Measurements from ENCODE around the gene USP17L13. TPM values are rescaled to one million over a fixed set of nuclear protein-coding genes. Genes with fewer than 3 reads are reported as not detected.
"Not testable (repeated sequence)": the region's sequence is repeated elsewhere in the genome, so short reads cannot be mapped to it uniquely, and the experiment has no call there.

Gene USP17L13
- polyA plus RNA-seq, 3 donors = not detected

DNA sequence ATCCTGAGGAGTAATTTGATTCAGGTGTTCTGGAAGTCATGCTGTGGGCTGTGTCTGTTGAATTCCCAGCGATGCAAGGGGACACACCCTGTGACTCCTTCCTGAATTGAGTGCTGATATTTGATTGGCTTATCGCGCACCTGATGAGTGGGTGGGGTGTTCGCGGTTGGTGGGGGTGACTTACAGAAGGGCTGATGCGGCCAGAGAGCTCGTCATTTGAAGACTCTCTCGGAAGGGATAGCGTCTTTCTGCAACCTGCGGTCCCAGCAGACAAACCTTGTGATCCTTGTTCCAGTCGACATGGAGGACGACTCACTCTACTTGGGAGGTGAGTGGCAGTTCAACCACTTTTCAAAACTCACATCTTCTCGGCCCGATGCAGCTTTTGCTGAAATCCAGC, 18.9 kb downstream of the USP17L13 start, which contains the start of gene USP17L17:
USP17L17 (plus strand) TSS at position 301 of the 400 bp plus-strand sequence; CDS start at position 301, 0 bp downstream.
- H3K79me2 ChIP-seq (ENCODE audit: insufficient read depth, low read length); intact Hi-C loops (cut with micrococcal nuclease); DNase-seq; H3K9ac ChIP-seq (ENCODE audit: insufficient read depth, low read length, poor library complexity, severe bottlenecking); H2AFZ ChIP-seq (ENCODE audit: insufficient read depth, low read depth, low read length, poor library complexity, severe bottlenecking); H3K36me3 ChIP-seq (replicated peaks in 1 of 2; ENCODE audit: control insufficient read depth in 1 of 2, insufficient read depth in 2 of 2, low read length in 2 of 2); H3K4me3 Mint-ChIP-seq; H3K9me3 Mint-ChIP-seq; H3K27ac ChIP-seq (ENCODE audit: low read depth in 1 of 2, low read length in 2 of 2); H3K4me3 ChIP-seq (replicated peaks in 1 of 3; ENCODE audit: low read depth in 2 of 3, low read length in 3 of 3); H3K4me1 Mint-ChIP-seq; H3K9me3 ChIP-seq (replicated peaks in 1 of 2; ENCODE audit: control insufficient read depth in 1 of 2, insufficient read depth in 1 of 2, low read length in 2 of 2); H3K36me3 Mint-ChIP-seq; H3K4me2 ChIP-seq (replicated peaks; ENCODE audit: extremely low read depth, low read length, poor library complexity, severe bottlenecking); H4K20me1 ChIP-seq (ENCODE audit: insufficient read depth, low read length); H3K27ac Mint-ChIP-seq; H3K27me3 ChIP-seq (ENCODE audit: control insufficient read depth in 2 of 2, insufficient read depth in 2 of 2, low read length in 2 of 2); H3K27me3 Mint-ChIP-seq (ENCODE audit: low read depth in 3 of 3); H3K4me1 ChIP-seq (ENCODE audit: control insufficient read depth in 1 of 2, insufficient read depth in 2 of 2, low read length in 2 of 2): not testable (repeated sequence)
- no CpG with 5 or more reads among the region's 14 CpGs for WGBS (ENCODE audit: insufficient coverage)

DNA sequence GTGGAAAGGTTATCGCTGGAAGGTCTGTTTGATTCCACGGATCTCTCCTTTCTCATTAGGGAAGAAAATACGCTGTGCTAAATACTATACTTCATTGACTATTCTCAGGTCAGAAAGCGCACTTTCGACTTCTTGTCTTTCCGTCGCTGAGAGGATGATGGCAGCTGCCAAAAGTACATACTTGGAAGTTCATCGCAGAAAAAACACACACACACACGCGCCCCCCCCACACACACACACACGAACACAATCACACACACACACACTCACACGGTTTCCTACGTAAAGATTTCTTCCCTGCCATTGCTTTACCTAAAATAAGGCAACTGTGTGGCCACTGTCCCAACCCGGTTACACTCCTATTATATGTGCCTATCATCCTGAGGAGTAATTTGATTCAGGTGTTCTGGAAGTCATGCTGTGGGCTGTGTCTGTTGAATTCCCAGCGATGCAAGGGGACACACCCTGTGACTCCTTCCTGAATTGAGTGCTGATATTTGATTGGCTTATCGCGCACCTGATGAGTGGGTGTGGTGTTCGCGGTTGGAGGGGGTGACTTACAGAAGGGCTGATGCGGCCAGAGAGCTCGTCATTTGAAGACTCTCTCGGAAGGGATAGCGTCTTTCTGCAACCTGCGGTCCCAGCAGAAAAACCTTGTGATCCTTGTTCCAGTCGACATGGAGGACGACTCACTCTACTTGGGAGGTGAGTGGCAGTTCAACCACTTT, 23.4 kb downstream of the USP17L13 start, which contains the start of gene USP17L18:
USP17L18 (plus strand) TSS at position 678 of the 728 bp plus-strand sequence; CDS start at position 678, 0 bp downstream.
- H4K20me1 ChIP-seq (ENCODE audit: insufficient read depth, low read length); H3K9me3 ChIP-seq (replicated peaks in 1 of 2; ENCODE audit: control insufficient read depth in 1 of 2, insufficient read depth in 1 of 2, low read length in 2 of 2); H3K27ac ChIP-seq (ENCODE audit: low read depth in 1 of 2, low read length in 2 of 2); H3K27ac Mint-ChIP-seq; H3K4me3 ChIP-seq (replicated peaks in 1 of 3; ENCODE audit: low read depth in 2 of 3, low read length in 3 of 3); H3K4me1 ChIP-seq (ENCODE audit: control insufficient read depth in 1 of 2, insufficient read depth in 2 of 2, low read length in 2 of 2); H3K4me1 Mint-ChIP-seq; intact Hi-C loops (cut with micrococcal nuclease); H3K36me3 Mint-ChIP-seq; H3K4me2 ChIP-seq (replicated peaks; ENCODE audit: extremely low read depth, low read length, poor library complexity, severe bottlenecking); H3K27me3 ChIP-seq (ENCODE audit: control insufficient read depth in 2 of 2, insufficient read depth in 2 of 2, low read length in 2 of 2); H3K4me3 Mint-ChIP-seq; H3K9ac ChIP-seq (ENCODE audit: insufficient read depth, low read length, poor library complexity, severe bottlenecking); H3K79me2 ChIP-seq (ENCODE audit: insufficient read depth, low read length); H3K36me3 ChIP-seq (replicated peaks in 1 of 2; ENCODE audit: control insufficient read depth in 1 of 2, insufficient read depth in 2 of 2, low read length in 2 of 2); H3K9me3 Mint-ChIP-seq; H2AFZ ChIP-seq (ENCODE audit: insufficient read depth, low read depth, low read length, poor library complexity, severe bottlenecking); H3K27me3 Mint-ChIP-seq (ENCODE audit: low read depth in 3 of 3): not testable (repeated sequence)
- DNase-seq = peak in 1 of 3 donors; percentile 0
- WGBS (ENCODE audit: insufficient coverage) = 96% methylated on average over 4 of the region's 26 CpGs

DNA sequence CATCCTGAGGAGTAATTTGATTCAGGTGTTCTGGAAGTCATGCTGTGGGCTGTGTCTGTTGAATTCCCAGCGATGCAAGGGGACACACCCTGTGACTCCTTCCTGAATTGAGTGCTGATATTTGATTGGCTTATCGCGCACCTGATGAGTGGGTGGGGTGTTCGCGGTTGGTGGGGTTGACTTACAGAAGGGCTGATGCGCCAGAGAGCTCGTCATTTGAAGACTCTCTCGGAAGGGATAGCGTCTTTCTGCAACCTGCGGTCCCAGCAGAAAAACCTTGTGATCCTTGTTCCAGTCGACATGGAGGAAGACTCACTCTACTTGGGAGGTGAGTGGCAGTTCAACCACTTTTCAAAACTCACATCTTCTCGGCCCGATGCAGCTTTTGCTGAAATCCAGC, 28.4 kb downstream of the USP17L13 start, which contains the start of gene USP17L19:
USP17L19 (plus strand) TSS at position 301 of the 400 bp plus-strand sequence; CDS start at position 301, 0 bp downstream.
- H3K9me3 Mint-ChIP-seq; H3K36me3 Mint-ChIP-seq; H4K20me1 ChIP-seq (ENCODE audit: insufficient read depth, low read length); H3K27me3 Mint-ChIP-seq (ENCODE audit: low read depth in 3 of 3); H3K27me3 ChIP-seq (ENCODE audit: control insufficient read depth in 2 of 2, insufficient read depth in 2 of 2, low read length in 2 of 2); H3K27ac ChIP-seq (ENCODE audit: low read depth in 1 of 2, low read length in 2 of 2); H2AFZ ChIP-seq (ENCODE audit: insufficient read depth, low read depth, low read length, poor library complexity, severe bottlenecking); H3K9me3 ChIP-seq (replicated peaks in 1 of 2; ENCODE audit: control insufficient read depth in 1 of 2, insufficient read depth in 1 of 2, low read length in 2 of 2); H3K36me3 ChIP-seq (replicated peaks in 1 of 2; ENCODE audit: control insufficient read depth in 1 of 2, insufficient read depth in 2 of 2, low read length in 2 of 2); H3K4me2 ChIP-seq (replicated peaks; ENCODE audit: extremely low read depth, low read length, poor library complexity, severe bottlenecking); H3K4me1 ChIP-seq (ENCODE audit: control insufficient read depth in 1 of 2, insufficient read depth in 2 of 2, low read length in 2 of 2); H3K9ac ChIP-seq (ENCODE audit: insufficient read depth, low read length, poor library complexity, severe bottlenecking); DNase-seq; H3K4me1 Mint-ChIP-seq; H3K27ac Mint-ChIP-seq; intact Hi-C loops (cut with micrococcal nuclease); H3K4me3 ChIP-seq (replicated peaks in 1 of 3; ENCODE audit: low read depth in 2 of 3, low read length in 3 of 3); H3K4me3 Mint-ChIP-seq; H3K79me2 ChIP-seq (ENCODE audit: insufficient read depth, low read length): not testable (repeated sequence)
- no CpG with 5 or more reads among the region's 13 CpGs for WGBS (ENCODE audit: insufficient coverage)

- H3K9me3 ChIP-seq (replicated peaks in 1 of 2; ENCODE audit: control insufficient read depth in 1 of 2, insufficient read depth in 1 of 2, low read length in 2 of 2); H3K36me3 Mint-ChIP-seq; H3K9me3 Mint-ChIP-seq; H3K4me1 Mint-ChIP-seq; H3K36me3 ChIP-seq (replicated peaks in 1 of 2; ENCODE audit: control insufficient read depth in 1 of 2, insufficient read depth in 2 of 2, low read length in 2 of 2); H3K27ac ChIP-seq (ENCODE audit: low read depth in 1 of 2, low read length in 2 of 2); H3K27ac Mint-ChIP-seq; H3K27me3 Mint-ChIP-seq (ENCODE audit: low read depth in 3 of 3); H3K4me2 ChIP-seq (replicated peaks; ENCODE audit: extremely low read depth, low read length, poor library complexity, severe bottlenecking); DNase-seq; H4K20me1 ChIP-seq (ENCODE audit: insufficient read depth, low read length); H3K4me3 ChIP-seq (replicated peaks in 1 of 3; ENCODE audit: low read depth in 2 of 3, low read length in 3 of 3); H2AFZ ChIP-seq (ENCODE audit: insufficient read depth, low read depth, low read length, poor library complexity, severe bottlenecking); H3K4me3 Mint-ChIP-seq; H3K79me2 ChIP-seq (ENCODE audit: insufficient read depth, low read length); intact Hi-C loops (cut with micrococcal nuclease); H3K27me3 ChIP-seq (ENCODE audit: control insufficient read depth in 2 of 2, insufficient read depth in 2 of 2, low read length in 2 of 2); H3K4me1 ChIP-seq (ENCODE audit: control insufficient read depth in 1 of 2, insufficient read depth in 2 of 2, low read length in 2 of 2); H3K9ac ChIP-seq (ENCODE audit: insufficient read depth, low read length, poor library complexity, severe bottlenecking): not testable (repeated sequence)
- no CpG with 5 or more reads among the region's 15 CpGs for WGBS (ENCODE audit: insufficient coverage)
Observed at GRCh38 chr4:9257824-9258223, 33.1 kb downstream of the USP17L13 start, which contains the start of gene USP17L20. USP17L20 (plus strand) TSS chr4:9258124; CDS start chr4:9258124, 0 bp downstream.
